ENCODE data around the gene NFIA.

NFIA gene

GRCh38 chr1:61247051-61247825 is 164.9 kb downstream of the NFIA start:
- no peak for DNase-seq (ENCODE audit: low spot score)

DNA sequence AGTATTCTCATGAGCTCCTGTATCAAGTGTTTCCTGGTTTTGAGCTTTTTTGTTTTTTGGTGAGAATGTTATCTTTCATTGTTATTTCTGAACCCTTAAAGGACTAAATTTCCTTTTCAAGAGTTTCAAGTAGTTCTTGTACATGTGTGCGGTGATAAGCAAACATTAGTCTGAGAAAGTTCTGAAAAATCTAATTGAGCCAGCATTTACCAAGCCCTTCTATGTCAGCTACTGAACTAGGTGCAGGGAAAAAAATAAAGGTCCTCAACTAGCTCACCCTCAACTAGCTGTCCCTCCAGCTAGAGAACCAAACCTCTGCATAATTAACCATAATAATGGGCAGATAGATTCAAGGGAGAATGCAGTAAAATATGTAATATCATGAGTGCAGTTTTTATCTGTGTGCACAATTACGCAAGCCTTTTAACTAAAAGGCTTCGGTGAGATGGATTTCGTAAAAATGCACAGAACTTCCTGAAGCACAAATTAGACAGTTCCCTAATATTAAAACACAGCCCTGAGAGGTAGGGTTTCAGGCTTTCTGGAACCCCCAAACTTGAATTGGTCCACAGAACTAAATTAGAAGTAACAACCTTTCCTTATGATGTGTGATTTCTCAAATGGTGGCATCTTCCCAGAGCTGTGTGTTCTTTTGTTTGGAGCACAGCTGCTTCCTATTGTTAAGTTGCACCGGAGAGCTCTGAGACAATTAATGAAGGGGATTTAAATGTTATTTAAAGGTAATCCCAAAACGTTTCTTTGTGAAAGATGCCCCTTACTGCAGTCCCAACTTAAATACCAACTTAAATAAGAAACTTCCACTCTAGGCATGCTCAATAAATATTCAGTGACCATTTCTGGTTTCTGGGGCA is 165.8 kb downstream of the NFIA start:
- no peak for DNase-seq (ENCODE audit: low spot score)

DNA sequence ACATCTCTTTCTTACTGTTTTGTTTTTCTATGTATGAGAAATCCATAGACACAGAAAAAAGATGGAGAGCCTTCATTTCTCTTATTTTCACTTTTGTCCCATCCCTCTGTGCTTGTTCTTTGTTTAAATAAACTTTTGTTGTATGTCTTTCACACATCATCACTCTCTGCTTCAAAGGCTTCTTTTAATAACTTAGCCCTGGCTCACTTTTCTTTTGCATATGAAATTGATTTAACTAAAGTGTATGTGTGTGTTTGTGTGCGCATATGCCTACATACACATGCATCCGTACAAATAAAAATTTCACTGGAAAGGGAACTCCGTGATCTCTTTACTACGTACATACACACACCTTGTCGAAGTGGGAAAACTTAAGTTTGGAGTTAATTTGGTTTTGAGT is 168.6 kb downstream of the NFIA start:
- no peak for DNase-seq (ENCODE audit: low spot score)

GRCh38 chr1:61253059-61253735 is 170.8 kb downstream of the NFIA start:
- DNase-seq (ENCODE audit: low spot score), result peak; percentile 6

DNA sequence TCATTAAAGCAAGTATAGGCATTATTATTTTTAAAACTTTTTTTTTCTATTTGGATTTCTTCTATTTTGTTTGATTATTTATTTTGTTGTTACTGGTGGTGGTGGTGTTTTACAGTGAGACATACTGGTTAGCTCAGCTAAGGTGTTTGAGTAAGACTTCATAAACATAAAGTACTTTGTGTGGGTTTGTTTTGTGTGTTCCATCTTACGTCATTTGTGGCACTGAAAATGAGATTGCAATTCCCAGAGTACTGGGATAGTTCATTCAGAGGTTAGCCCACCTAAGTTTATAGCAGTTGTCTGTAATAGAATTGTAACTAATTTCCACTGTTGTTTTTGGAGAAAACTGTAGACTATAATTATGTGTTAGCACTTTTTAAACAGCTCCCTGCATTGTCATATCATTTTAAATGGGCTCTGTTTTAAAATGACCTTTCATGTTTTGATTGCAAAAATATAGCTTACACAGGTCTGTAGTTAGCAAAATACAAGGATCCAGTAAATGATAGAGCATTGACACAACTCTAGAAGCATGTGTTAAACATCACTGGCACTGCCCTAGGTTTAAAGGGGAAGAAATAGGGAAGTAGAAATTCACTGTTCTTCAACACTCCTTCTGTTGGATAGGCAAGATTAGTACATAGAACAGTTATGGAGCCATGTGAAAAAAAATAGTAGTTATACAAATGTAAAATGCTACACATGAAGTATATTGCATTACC is 171.7 kb downstream of the NFIA start:
- DNase-seq (ENCODE audit: low spot score), result no peak

- DNase-seq (ENCODE audit: low spot score), result peak; percentile 16
Observed at GRCh38 chr1:61254634-61255357, 172.4 kb downstream of the NFIA start.

DNA sequence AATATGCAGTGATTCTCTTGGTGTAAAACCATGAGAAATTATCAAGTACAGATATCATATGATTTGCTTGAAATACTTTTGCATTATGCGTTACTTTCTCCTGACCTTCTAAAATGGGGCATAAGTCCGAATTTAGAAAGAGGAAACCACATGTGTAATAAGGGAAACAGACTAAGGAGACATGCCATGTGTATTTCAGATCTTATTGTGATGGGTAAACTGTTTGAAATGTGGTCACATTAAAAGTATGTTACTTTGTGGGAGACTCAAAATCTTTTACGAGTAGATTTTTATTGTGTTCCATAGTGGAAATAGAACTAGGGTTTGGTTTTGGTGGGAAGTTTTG is 173.0 kb downstream of the NFIA start:
- no peak for DNase-seq (ENCODE audit: low spot score)

- DNase-seq (ENCODE audit: low spot score), result no peak
Observed at GRCh38 chr1:61259379-61260148, 177.2 kb downstream of the NFIA start.

DNA sequence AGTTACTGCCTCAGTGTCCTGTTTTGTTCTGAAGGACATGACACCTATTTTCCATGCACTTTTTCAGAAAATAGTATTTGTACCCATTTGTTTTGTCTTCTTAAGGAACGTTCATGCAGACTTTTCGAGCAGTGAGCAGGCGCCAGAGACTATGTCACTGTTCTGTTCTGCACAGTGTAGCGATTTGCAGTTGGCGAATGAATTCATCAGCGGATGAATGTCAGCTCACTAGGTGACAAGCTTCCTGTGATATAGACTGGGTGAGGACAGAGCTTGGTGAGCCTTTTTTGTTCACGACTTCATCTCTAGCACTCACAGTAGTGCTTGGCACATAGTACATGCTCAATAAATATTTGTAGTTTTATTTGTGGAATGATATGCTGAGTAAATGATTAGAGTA is 177.8 kb downstream of the NFIA start:
- no peak for DNase-seq (ENCODE audit: low spot score)

- DNase-seq (ENCODE audit: low spot score), result no peak
Observed at GRCh38 chr1:61261595-61261994, 179.2 kb downstream of the NFIA start.

DNA sequence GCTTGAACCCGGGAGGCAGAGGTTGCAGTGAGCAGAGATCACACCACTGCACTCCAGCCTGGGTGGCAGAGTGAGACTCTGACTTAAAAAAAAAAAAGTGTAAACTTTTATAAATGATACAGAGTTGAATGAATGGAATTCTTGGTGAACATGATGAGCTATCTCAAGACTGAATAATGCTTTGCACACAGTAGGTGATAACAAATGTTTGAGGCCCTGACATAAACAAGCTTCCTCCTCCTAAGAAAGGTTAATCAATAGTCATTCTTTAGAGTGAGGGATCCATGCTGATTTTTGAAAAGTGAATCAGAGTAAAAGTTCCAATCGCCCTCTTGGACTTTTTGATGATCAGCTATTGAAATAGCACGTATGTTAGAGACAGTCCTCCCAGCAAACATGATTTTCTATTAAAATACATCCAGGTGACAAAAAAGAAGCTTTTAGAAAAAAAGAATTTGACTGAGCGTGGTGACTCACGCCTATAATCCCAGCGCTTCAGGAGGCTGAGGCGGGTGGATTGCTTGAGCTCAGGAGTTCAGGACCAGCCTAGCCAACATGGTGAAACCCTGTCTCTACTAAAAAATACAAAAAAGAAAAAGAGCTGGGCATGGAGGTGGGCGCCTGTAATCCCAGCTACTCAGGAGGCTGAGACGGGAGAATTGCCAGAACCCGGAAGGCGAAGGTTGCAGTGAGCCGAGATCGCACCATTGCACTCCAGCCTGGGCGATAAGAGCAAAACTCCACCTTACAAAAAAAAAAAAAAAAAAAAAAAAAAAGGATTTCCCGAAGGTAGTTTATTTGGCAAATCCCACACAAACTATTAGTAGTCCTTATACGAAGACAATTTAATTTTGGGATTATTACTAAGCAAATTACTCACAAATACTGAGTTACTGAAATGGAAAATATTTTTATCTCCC is 181.8 kb downstream of the NFIA start:
- no peak for DNase-seq (ENCODE audit: low spot score)

- no peak for DNase-seq (ENCODE audit: low spot score)
Observed at GRCh38 chr1:61264825-61265242, 182.5 kb downstream of the NFIA start.

GRCh38 chr1:61265665-61266064 is 183.3 kb downstream of the NFIA start:
- no peak for DNase-seq (ENCODE audit: low spot score)

DNA sequence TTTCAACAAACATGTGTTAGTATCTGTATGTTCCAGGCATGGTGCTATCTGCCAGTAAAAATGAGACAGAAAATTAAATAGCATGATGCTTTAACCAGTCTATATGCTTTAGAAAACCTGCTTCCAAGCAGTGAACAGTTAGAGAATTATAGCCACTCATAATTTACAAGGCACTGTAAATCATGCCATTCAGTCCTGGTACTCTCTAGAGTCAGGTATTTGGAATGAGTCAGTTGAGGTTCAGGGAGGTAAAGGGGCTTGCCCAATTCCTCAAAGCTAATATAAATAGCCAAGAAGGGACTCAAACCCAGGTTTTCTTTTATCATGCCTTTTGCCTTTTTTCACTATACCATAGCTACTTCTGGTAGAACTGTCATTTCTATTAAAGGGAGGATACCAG is 184.4 kb downstream of the NFIA start:
- no peak for DNase-seq (ENCODE audit: low spot score)

DNA sequence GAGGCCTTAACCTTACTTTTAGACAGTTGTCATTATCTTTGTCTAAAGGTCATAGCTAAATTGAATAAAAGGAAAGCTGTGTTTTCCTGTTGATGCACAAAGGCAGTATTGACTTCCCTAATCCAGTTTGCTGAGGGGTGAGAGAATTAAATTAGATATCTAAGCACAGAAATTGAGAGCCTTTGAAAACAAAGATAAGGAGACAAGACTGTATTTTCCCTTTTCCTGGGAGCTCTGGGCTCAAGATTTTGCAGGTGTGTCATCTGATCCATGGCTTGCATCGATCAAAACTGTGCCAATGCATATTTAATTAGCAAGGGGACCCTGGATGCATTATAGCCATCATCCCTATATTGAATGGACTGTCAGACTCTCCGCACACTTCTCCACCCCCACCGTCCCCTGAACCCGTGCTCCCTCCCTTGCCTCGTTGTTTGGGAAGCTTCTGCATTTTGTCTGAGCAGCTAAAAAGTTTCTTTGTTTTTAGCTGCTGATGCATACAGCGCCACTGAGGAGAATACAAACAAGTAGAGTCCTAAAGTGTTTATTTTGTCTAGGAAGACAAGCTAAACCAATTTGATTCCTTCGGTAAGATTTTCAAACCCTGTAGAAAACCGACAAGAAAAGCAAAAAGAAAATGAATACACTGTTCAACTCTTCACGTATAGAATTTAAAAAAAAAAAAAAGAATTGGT is 186.3 kb downstream of the NFIA start:
- DNase-seq (ENCODE audit: low spot score), result no peak

GRCh38 chr1:61269602-61270001 is 187.2 kb downstream of the NFIA start:
- DNase-seq (ENCODE audit: low spot score), result no peak

GRCh38 chr1:61270107-61270506 is 187.7 kb downstream of the NFIA start:
- DNase-seq (ENCODE audit: low spot score), result no peak

DNA sequence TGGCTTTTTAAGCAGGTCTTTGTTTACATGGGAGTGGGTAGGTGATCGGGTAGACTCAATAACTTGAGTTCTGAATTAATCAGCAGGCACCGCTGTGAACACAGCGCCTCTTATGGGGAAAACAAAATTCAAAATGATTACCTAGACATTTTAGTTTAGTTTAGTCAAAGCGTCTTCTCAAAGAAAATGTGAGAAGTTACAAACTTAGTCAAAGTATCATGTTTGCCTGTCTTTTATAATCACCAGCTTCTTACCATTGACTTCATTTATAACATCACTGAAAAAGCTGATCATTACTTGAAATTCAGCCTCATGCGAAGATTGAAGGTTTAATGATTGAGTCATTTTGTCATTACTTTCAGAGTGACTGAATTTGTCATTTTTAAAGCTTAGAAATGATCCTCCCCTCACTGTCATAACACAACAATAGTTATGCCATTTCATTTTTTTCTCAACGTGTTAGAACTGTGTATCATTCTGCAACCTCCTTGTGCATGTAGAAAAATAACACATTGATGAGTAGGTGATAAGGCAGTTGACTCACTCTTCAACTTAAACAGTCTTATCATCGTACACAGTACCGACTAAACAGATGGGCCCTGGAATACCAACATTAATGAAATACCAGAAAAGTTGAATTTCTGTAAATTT is 188.5 kb downstream of the NFIA start:
- no peak for DNase-seq (ENCODE audit: low spot score)

- DNase-seq (ENCODE audit: low spot score), result no peak
Observed at GRCh38 chr1:61271412-61271789, 189.0 kb downstream of the NFIA start.
